Bronchial epithelial cell (primary cell): Measurements from ENCODE around the gene RANBP10. TPM values are rescaled to one million over a fixed set of nuclear protein-coding genes. Genes with fewer than 3 reads are reported as not detected.

Source experiments
- DNase-seq: peaks from one replicate; pipeline ENCODE4 v3.0.0-alpha.2; 2010; ENCODE audit warnings: low read depth
- FAIRE-seq: peaks from 2 replicates; lab custom pipeline; 2011; peaks lifted over from hg19 to GRCh38; lab: Jason Lieb, UNC
- H3K27me3 ChIP-seq: 2 replicates; pipeline ENCODE4 v1.5.1; 2011; ENCODE audit warnings: low read length; ENCODE audit not compliant: control insufficient read depth, insufficient read depth
- H3K36me3 ChIP-seq: 2 replicates; pipeline ENCODE4 v1.5.1; 2011; ENCODE audit warnings: low read length; ENCODE audit not compliant: control insufficient read depth, insufficient read depth
- H3K4me3 ChIP-seq: 2 replicates; pipeline ENCODE4 v1.5.1; 2011; ENCODE audit warnings: mild to moderate bottlenecking, low read depth, low read length, control low read depth
- CTCF ChIP-seq: IDR thresholded peaks from 2 replicates; pipeline ENCODE4 v1.5.1; 2011; ENCODE audit warnings: mild to moderate bottlenecking, moderate library complexity, low read length, control low read depth, inconsistent platforms; ENCODE audit not compliant: insufficient read depth, severe bottlenecking
- total RNA-seq: library from RNA; depleted of rRNA; stranded (reverse); fragments of >200 nt; gene quantifications from 2 replicates; pipeline ENCODE4 v1.2.1, GENCODE V29; 2014

RANBP10 gene
- total RNA-seq, 1 donor from 2014 or later, result 2.6 TPM

DNA sequence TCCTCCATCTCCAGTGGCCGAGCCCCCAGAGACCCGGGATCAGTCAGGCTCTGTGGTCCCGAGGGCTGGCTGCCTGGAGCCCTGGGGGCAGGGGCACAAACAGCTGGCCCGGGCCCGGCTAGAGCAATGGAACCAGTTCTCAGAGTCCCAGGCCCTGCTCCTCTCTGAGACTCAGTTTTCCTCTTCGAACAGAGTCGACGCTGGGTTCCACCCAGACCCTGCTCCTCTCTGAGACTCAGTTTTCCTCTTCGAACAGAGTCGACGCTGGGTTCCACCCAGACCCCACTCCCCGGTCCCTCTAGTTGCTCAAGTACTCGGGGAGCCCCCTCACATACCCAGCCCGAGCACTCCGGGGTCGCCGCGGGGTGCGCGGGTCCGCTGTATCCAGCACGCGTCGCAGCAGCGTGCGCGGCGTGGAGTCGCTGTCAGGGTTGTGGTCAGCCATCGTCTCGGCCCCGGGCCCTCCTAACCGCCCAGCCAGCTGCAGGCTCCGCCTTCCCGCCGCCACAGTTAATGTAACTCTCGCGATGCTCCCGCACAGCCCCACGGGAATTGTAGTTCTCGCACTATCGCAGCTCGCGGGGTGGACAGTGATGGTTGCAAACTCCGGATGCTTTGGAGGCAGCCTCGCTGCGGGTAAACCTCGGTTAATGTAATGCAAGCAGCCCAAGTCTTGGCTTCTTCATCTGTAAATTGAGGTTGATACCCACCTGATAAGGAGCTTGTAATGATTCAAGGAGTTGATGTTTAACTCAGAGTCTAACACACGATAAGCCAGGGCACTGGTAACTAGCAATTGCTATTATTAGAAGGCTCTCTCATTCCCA, 27.3 kb upstream of the RANBP10 start:
- DNase-seq (peak; percentile 76), FAIRE-seq (no peak)
- Histone ChIP-seq H3K27me3 (no peaks in the 10 kb centered on the region), H3K4me3 (peak overlapping the region; percentile 60), H3K36me3 (peaks cover 18% of the 10 kb centered on the region)
- TF ChIP-seq CTCF, result no peak

- H3K27me3 ChIP-seq, result no peaks in the 10 kb centered on the region
- no peak for FAIRE-seq
- peak overlapping the region; percentile 60 for H3K4me3 ChIP-seq
- TF ChIP-seq CTCF, result no peak
- peaks cover 18% of the 10 kb centered on the region for H3K36me3 ChIP-seq
- peak; percentile 82 for DNase-seq
These were observed 26.7 kb upstream of the RANBP10 start for GRCh38 chr16:67833030-67833414.

DNA sequence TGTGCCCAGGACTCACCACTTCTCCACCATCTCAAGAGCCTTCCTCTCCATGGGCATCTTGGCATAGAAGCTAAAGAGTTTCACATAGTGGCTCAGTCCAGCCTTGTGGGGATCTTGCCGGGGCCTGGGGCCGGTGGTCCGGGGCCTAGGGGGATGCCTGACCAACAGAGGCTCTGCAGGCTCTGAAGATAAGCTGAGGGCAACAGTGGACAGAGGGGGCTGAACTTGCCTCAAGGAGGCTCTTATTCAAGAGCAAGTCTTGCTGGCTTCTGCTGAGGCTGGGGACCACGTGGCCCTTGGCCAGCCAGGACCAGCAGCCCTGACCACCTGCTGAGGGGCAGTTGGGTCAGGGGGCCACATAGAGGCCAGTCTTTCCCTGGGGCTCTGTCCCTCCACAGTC, 22.3 kb upstream of the RANBP10 start:
- no peak overlapping the region for H3K4me3 ChIP-seq
- H3K27me3 ChIP-seq, result no peaks in the 10 kb centered on the region
- DNase-seq (no peak), FAIRE-seq (no peak)
- TF ChIP-seq CTCF, result no peak
- peaks cover 23% of the 10 kb centered on the region for H3K36me3 ChIP-seq

- no peak for TF ChIP-seq CTCF
- no peak overlapping the region for H3K4me3 ChIP-seq
- no peak for FAIRE-seq
- peaks cover 18% of the 10 kb centered on the region for H3K36me3 ChIP-seq
- H3K27me3 ChIP-seq, result no peaks in the 10 kb centered on the region
- DNase-seq, result no peak
These were observed 19.5 kb upstream of the RANBP10 start for GRCh38 chr16:67825906-67826305.

GRCh38 chr16:67825119-67825518, 18.8 kb upstream of the RANBP10 start:
- no peak for FAIRE-seq
- no peak for TF ChIP-seq CTCF

More at GRCh38 chr16:67825119-67825518, 18.8 kb upstream of the RANBP10 start:
- H3K4me3 ChIP-seq, result no peak overlapping the region
- no peaks in the 10 kb centered on the region for H3K27me3 ChIP-seq
- DNase-seq, result no peak
- peaks cover 11% of the 10 kb centered on the region for H3K36me3 ChIP-seq
